ENCODE results near the gene SLC7A14.

The SLC7A14 gene

GRCh38 chr3:170523248-170523647 is 62.6 kb downstream of the SLC7A14 start:
- peak; percentile 11 for DNase-seq (ENCODE audit: low read depth)
- TF ChIP-seq, protein P1, sequence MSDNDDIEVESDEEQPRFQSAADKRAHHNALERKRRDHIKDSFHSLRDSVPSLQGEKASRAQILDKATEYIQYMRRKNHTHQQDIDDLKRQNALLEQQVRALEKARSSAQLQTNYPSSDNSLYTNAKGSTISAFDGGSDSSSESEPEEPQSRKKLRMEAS (IDR thresholded peaks at IDR 0.05; ENCODE audit: low read depth, low read length) = no peak
- TF ChIP-seq MYC (IDR thresholded peaks at IDR 0.05; ENCODE audit: low read depth, low read length) (no peak), POLR2A (IDR thresholded peaks at IDR 0.05; ENCODE audit: extremely low read depth, insufficient read length) (no peak)
- TF ChIP-seq, protein P2, sequence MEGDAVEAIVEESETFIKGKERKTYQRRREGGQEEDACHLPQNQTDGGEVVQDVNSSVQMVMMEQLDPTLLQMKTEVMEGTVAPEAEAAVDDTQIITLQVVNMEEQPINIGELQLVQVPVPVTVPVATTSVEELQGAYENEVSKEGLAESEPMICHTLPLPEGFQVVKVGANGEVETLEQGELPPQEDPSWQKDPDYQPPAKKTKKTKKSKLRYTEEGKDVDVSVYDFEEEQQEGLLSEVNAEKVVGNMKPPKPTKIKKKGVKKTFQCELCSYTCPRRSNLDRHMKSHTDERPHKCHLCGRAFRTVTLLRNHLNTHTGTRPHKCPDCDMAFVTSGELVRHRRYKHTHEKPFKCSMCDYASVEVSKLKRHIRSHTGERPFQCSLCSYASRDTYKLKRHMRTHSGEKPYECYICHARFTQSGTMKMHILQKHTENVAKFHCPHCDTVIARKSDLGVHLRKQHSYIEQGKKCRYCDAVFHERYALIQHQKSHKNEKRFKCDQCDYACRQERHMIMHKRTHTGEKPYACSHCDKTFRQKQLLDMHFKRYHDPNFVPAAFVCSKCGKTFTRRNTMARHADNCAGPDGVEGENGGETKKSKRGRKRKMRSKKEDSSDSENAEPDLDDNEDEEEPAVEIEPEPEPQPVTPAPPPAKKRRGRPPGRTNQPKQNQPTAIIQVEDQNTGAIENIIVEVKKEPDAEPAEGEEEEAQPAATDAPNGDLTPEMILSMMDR (IDR thresholded peaks at IDR 0.05; ENCODE audit: low read depth, low read length) = no peak
- no peak overlapping the region for H3K4me3 ChIP-seq (ENCODE audit: low read depth, low read length)

DNA sequence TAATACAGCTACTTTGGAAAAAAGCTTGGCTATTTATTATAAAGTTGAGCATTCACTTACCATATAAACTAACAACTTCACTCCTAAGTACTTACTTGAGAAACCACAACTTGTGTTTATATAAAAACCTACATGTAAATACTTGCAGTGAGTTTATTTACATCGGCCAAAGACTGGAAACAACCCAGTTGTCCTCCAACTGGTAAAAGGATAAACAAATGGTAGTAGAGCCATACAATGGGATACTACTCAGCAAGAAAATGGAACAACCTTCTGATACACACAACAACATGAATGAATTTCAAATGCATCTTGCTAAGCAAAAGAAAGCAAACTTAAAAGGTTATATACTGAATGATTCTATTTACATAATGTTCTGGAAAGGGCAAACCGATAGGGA is 63.7 kb downstream of the SLC7A14 start:
- DNase-seq (ENCODE audit: low read depth) = no peak
- H3K4me3 ChIP-seq (ENCODE audit: low read depth, low read length) = no peak overlapping the region
- TF ChIP-seq, protein P1 (IDR thresholded peaks at IDR 0.05; ENCODE audit: low read depth, low read length) = no peak
- no peak for TF ChIP-seq MYC (IDR thresholded peaks at IDR 0.05; ENCODE audit: low read depth, low read length)
- TF ChIP-seq, protein P2 (IDR thresholded peaks at IDR 0.05; ENCODE audit: low read depth, low read length) = no peak
- no peak for TF ChIP-seq POLR2A (IDR thresholded peaks at IDR 0.05; ENCODE audit: extremely low read depth, insufficient read length)

DNA sequence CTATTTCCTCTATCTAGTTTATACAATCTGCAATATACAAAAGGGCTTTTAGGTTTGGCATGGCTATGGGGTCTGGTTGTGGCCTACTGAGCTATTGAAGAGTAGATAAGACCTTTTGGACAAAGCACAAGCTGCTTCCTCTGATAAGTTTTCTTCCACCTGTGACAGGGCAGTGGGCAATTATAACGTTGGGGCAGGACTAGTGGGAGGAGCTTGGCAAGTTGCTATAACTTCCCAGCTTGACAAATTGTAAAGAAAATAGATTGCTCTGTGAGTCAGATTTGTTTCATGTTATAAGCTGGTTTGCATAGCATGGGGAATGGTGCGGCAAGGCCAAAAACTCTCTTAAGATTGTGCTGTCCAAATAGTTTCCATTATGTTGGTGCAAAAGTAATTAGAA is 64.9 kb downstream of the SLC7A14 start:
- DNase-seq (ENCODE audit: low read depth) = no peak
- TF ChIP-seq POLR2A (IDR thresholded peaks at IDR 0.05; ENCODE audit: extremely low read depth, insufficient read length) (no peak), MYC (IDR thresholded peaks at IDR 0.05; ENCODE audit: low read depth, low read length) (no peak)
- TF ChIP-seq, protein P2 (IDR thresholded peaks at IDR 0.05; ENCODE audit: low read depth, low read length) = no peak
- TF ChIP-seq, protein P1 (IDR thresholded peaks at IDR 0.05; ENCODE audit: low read depth, low read length) = no peak
- no peak overlapping the region for H3K4me3 ChIP-seq (ENCODE audit: low read depth, low read length)

GRCh38 chr3:170517242-170517945 is 68.5 kb downstream of the SLC7A14 start:
- no peak overlapping the region for H3K4me3 ChIP-seq (ENCODE audit: low read depth, low read length)
- TF ChIP-seq MYC (IDR thresholded peaks at IDR 0.05; ENCODE audit: low read depth, low read length) = no peak
- TF ChIP-seq, protein P1 (IDR thresholded peaks at IDR 0.05; ENCODE audit: low read depth, low read length) = no peak
- DNase-seq (ENCODE audit: low read depth) = no peak

DNA sequence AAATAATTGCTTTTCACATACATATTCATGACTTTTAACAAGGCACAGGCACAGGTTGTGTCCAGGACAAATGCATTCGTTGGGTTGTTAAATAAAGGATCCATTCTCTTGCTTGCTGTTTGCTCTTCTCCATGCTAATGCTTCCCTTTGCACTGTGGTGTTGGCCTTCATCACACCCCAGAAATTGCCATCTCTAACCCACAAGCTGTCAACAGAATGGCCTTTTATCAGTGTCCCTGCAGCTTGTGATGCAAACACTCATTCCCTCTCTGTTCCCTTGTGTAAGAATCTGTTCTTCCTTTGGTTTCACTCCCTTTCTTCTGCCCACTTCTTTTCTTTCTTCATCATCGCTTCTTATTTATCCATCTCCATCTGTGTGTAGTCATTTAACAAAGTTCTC is 72.2 kb downstream of the SLC7A14 start:
- no peak for DNase-seq (ENCODE audit: low read depth)
- no peak overlapping the region for H3K4me3 ChIP-seq (ENCODE audit: low read depth, low read length)
- TF ChIP-seq, protein P2 (IDR thresholded peaks at IDR 0.05; ENCODE audit: low read depth, low read length) = no peak
- TF ChIP-seq, protein P1 (IDR thresholded peaks at IDR 0.05; ENCODE audit: low read depth, low read length) = no peak

DNA sequence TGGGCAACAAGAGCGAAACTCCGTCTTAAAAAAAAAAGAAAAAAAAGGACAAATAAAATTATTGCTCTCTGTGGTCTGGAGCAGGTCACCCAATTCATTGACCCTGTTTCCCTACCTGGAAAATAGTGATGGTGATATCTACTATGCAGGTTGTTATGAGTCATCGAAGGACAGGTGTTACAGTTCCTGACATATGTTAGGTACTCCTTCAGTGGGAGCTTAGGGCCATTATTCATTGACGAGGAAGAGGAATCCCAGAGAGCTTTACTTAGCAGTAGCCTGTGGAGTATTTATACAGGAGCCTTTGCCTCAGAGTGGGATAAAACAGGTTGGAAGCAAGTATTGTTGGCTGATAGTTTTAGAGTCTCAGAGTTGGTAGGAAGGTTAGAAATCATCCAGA is 74.5 kb downstream of the SLC7A14 start:
- DNase-seq (ENCODE audit: low read depth) = no peak
- H3K4me3 ChIP-seq (ENCODE audit: low read depth, low read length) = no peak overlapping the region
- TF ChIP-seq, protein P2 (IDR thresholded peaks at IDR 0.05; ENCODE audit: low read depth, low read length) = no peak
- TF ChIP-seq, protein P1 (IDR thresholded peaks at IDR 0.05; ENCODE audit: low read depth, low read length) = no peak
- TF ChIP-seq POLR2A (IDR thresholded peaks at IDR 0.05; ENCODE audit: extremely low read depth, insufficient read length) (no peak), MYC (IDR thresholded peaks at IDR 0.05; ENCODE audit: low read depth, low read length) (no peak)

Measured in NB4 (cell line).